Liver (tissue), 9 donors: Measurements from ENCODE around the gene TBC1D13. TPM values are rescaled to one million over a fixed set of nuclear protein-coding genes. Genes with fewer than 3 reads are reported as not detected.

Experiments
- DNase-seq: peaks from one replicate; pipeline ENCODE4 v3.0.0-alpha.2; 2017; ENCODE audit warnings: low spot score
- H3K27ac ChIP-seq, 2 donors: one replicate each; pipeline ENCODE4 v1.7.0; 2013; ENCODE audit warnings: inconsistent platforms in 2 of 2, low read length in 2 of 2, control low read depth in 1 of 2, low read depth in 1 of 2, mild to moderate bottlenecking in 1 of 2
- H3K27me3 ChIP-seq, 4 donors: one replicate each; pipeline versions ENCODE4 v1.6.1 to v1.7.0; 2013; ENCODE audit warnings: low read length in 3 of 4, inconsistent platforms in 1 of 4, mild to moderate bottlenecking in 1 of 4, moderate library complexity in 1 of 4; ENCODE audit not compliant: control insufficient read depth in 4 of 4, insufficient read depth in 4 of 4
- H3K36me3 ChIP-seq, 4 donors: one replicate each; pipeline versions ENCODE4 v1.6.1 to v1.7.0; 2013; ENCODE audit warnings: low read length in 3 of 4, mild to moderate bottlenecking in 3 of 4, low read depth in 1 of 4, moderate library complexity in 1 of 4; ENCODE audit not compliant: control insufficient read depth in 4 of 4, insufficient read depth in 3 of 4
- H3K4me1 ChIP-seq, 4 donors: one replicate each; pipeline versions ENCODE4 v1.6.1 to v1.7.0; 2013; ENCODE audit warnings: low read length in 3 of 4, mild to moderate bottlenecking in 3 of 4, moderate library complexity in 1 of 4; ENCODE audit not compliant: control insufficient read depth in 4 of 4, insufficient read depth in 4 of 4
- H3K4me3 ChIP-seq, 3 donors: one replicate each; pipeline versions ENCODE4 v1.6.1 to v1.7.0; 2013; ENCODE audit warnings: low read length in 3 of 3, control low read depth in 1 of 3, low read depth in 1 of 3, mild to moderate bottlenecking in 1 of 3
- H3K9ac ChIP-seq, 2 donors: one replicate each; pipeline ENCODE4 v1.7.0; 2013; ENCODE audit warnings: low read length in 2 of 2, mild to moderate bottlenecking in 2 of 2, moderate library complexity in 2 of 2, control low read depth in 1 of 2, low read depth in 1 of 2
- H3K9me3 ChIP-seq, 4 donors: one replicate each; pipeline versions ENCODE4 v1.6.1 to v1.7.0; 2013; ENCODE audit warnings: low read length in 3 of 4; ENCODE audit not compliant: control insufficient read depth in 4 of 4
- ATF3 ChIP-seq: IDR thresholded peaks from 2 replicates; pipeline ENCODE4 v1.6.1; 2016; ENCODE audit warnings: antibody characterized with exemption
- CTCF ChIP-seq: fragments of 150-350 bp; IDR thresholded peaks from 2 replicates; pipeline ENCODE4 v1.5.1; 2017; ENCODE audit warnings: improper control_type of control experiment, low read depth, low read length; ENCODE audit not compliant: missing input control
- EGR1 ChIP-seq, 2 donors: IDR thresholded peaks; 2 replicates each; pipeline ENCODE4 v1.6.1; 2016 to 2018; ENCODE audit warnings: antibody characterized with exemption in 2 of 2, low read depth in 2 of 2
- FOXA1 ChIP-seq: IDR thresholded peaks from 2 replicates; pipeline ENCODE4 v1.6.1; 2016; ENCODE audit warnings: antibody characterized with exemption
- FOXA2 ChIP-seq: IDR thresholded peaks from 2 replicates; pipeline ENCODE4 v1.6.1; 2016; ENCODE audit warnings: antibody characterized with exemption
- GABPA ChIP-seq, 2 donors: IDR thresholded peaks in 1 of 2; conservative IDR thresholded peaks in 1 of 2; 2 replicates each; pipeline ENCODE4 v1.6.1; 2016; ENCODE audit warnings: antibody characterized with exemption in 2 of 2, mild to moderate bottlenecking in 1 of 2, moderate library complexity in 1 of 2
- HNF4G ChIP-seq: IDR thresholded peaks from 2 replicates; pipeline ENCODE4 v1.6.1; 2016; ENCODE audit warnings: antibody characterized with exemption
- JUND ChIP-seq, 2 donors: IDR thresholded peaks; 2 replicates each; pipeline ENCODE4 v1.6.1; 2016; ENCODE audit warnings: antibody characterized with exemption in 2 of 2
- MAX ChIP-seq: IDR thresholded peaks from 2 replicates; pipeline ENCODE4 v1.6.1; 2016; ENCODE audit warnings: antibody characterized with exemption
- NR2F2 ChIP-seq: IDR thresholded peaks from 2 replicates; pipeline ENCODE4 v1.6.1; 2016; ENCODE audit warnings: antibody characterized with exemption
- RAD21 ChIP-seq, 2 donors: IDR thresholded peaks; 2 replicates each; pipeline ENCODE4 v1.6.1; 2016; ENCODE audit warnings: antibody characterized with exemption in 2 of 2, mild to moderate bottlenecking in 2 of 2
- REST ChIP-seq: IDR thresholded peaks from 2 replicates; pipeline ENCODE4 v1.6.1; 2016; ENCODE audit warnings: antibody characterized with exemption, mild to moderate bottlenecking
- RXRA ChIP-seq, 2 donors: IDR thresholded peaks; 2 replicates each; pipeline ENCODE4 v1.6.1; 2017 to 2018; ENCODE audit warnings: antibody characterized with exemption in 2 of 2, mild to moderate bottlenecking in 1 of 2
- SP1 ChIP-seq: IDR thresholded peaks from 2 replicates; pipeline ENCODE4 v1.6.1; 2018; ENCODE audit warnings: antibody characterized with exemption, mild to moderate bottlenecking
- TAF1 ChIP-seq: conservative IDR thresholded peaks from 2 replicates; pipeline ENCODE4 v1.6.1; 2016; ENCODE audit warnings: antibody characterized with exemption, mild to moderate bottlenecking
- YY1 ChIP-seq: IDR thresholded peaks from 2 replicates; pipeline ENCODE4 v1.6.1; 2016; ENCODE audit warnings: antibody characterized with exemption, mild to moderate bottlenecking
- ZBTB33 ChIP-seq: IDR thresholded peaks from 2 replicates; pipeline ENCODE4 v1.6.1; 2016; ENCODE audit warnings: antibody characterized with exemption
- WGBS: extraction: QIAGEN DNeasy Blood & Tissue Kit; methylation state at CpG from one replicate; pipeline ENCODE4 v1.1.7; 2013; 5-methylcytosine and 5-hydroxymethylcytosine counted together
- polyA plus RNA-seq, 2 donors: library from polyadenylated mRNA; stranded (reverse) in 1 of 2; unstranded in 1 of 2; fragments of 200-250 nt in 1 of 2; fragments of >200 nt in 1 of 2; fragmentation: Nextera tagmentation in 1 of 2; extraction: Ambion mirVana in 1 of 2; gene quantifications; one replicate each; pipeline versions ENCODE4 v1.2.1 to v1.2.3, GENCODE V29; 2013 to 2015
- total RNA-seq, 2 donors: library from RNA; depleted of rRNA; stranded (reverse); fragments of >200 nt; gene quantifications; one replicate each; pipeline ENCODE4 v1.2.3, GENCODE V29; 2014
- donor health status: healthy.
- donor health status: healthy.
- donor health status: healthy.
- donor health status: healthy.
- donor health status: healthy.

The TBC1D13 gene
- total and polyA plus RNA-seq, 4 donors, result 6.3 to 11.7 (median 8.0) TPM

GRCh38 chr9:128800061-128800460 is 13.0 kb downstream of the TBC1D13 start:
- no peaks in the 10 kb centered on the region for H3K27me3 ChIP-seq
- H3K27ac ChIP-seq, result no peak overlapping the region
- 96% methylated on average over 7 of the region's 7 CpGs for WGBS
- H3K9me3 ChIP-seq, result no peaks in the 10 kb centered on the region
- no peak for DNase-seq
- TF ChIP-seq JUND (IDR thresholded peaks at IDR 0.05) (no peak), EGR1 (IDR thresholded peaks at IDR 0.05; ENCODE audit: low read depth in 2 of 2) (no peak), SP1 (no peak), YY1 (no peak), FOXA2 (no peak)
- H3K36me3 ChIP-seq, result peaks cover 13 to 59% (median 41%) of the 10 kb centered on the region in 4 donors
- H3K4me3 ChIP-seq, result no peak overlapping the region
- no peaks in the 10 kb centered on the region for H3K4me1 ChIP-seq
- H3K9ac ChIP-seq, result no peak overlapping the region

- peaks cover 22 to 72% (median 46%) of the 10 kb centered on the region in 4 donors for H3K36me3 ChIP-seq
- DNase-seq, result no peak
- H3K9ac ChIP-seq, result no peak overlapping the region
- H3K9me3 ChIP-seq, result no peaks in the 10 kb centered on the region
- no peak overlapping the region for H3K27ac ChIP-seq
- no peak overlapping the region for H3K4me3 ChIP-seq
- 96% methylated on average over 4 of the region's 4 CpGs for WGBS
- no peaks in the 10 kb centered on the region for H3K4me1 ChIP-seq
- H3K27me3 ChIP-seq, result no peaks in the 10 kb centered on the region
- no peak for TF ChIP-seq YY1
- TF ChIP-seq ZBTB33, result no peak
- no peak for TF ChIP-seq RXRA (IDR thresholded peaks at IDR 0.05)
- TF ChIP-seq REST, result no peak
- TF ChIP-seq FOXA1, result no peak
- TF ChIP-seq SP1, result no peak
- no peak for TF ChIP-seq EGR1 (IDR thresholded peaks at IDR 0.05; ENCODE audit: low read depth in 2 of 2)
- TF ChIP-seq HNF4G, result no peak
- no peak for TF ChIP-seq FOXA2
Observed at GRCh38 chr9:128802482-128802881, 15.4 kb downstream of the TBC1D13 start.

GRCh38 chr9:128805661-128806060 is 18.6 kb downstream of the TBC1D13 start:
- Histone ChIP-seq H3K4me3 (no peak overlapping the region), H3K36me3 (peaks cover 31 to 63% (median 36%) of the 10 kb centered on the region in 4 donors), H3K27ac (no peak overlapping the region), H3K9me3 (no peaks in the 10 kb centered on the region), H3K27me3 (no peaks in the 10 kb centered on the region), H3K9ac (no peak overlapping the region), H3K4me1 (no peaks in the 10 kb centered on the region)
- 93% methylated on average over 14 of the region's 14 CpGs for WGBS
- no peak for DNase-seq
- TF ChIP-seq RAD21 (IDR thresholded peaks at IDR 0.05), result no peak
- no peak for TF ChIP-seq HNF4G
- TF ChIP-seq MAX, result no peak
- TF ChIP-seq RXRA (IDR thresholded peaks at IDR 0.05), result no peak
- no peak for TF ChIP-seq GABPA (IDR thresholded peaks at IDR 0.05 in 1 of 2, conservative IDR thresholded peaks at IDR 0.05 in 1 of 2)
- no peak for TF ChIP-seq YY1
- no peak for TF ChIP-seq NR2F2
- TF ChIP-seq EGR1 (IDR thresholded peaks at IDR 0.05; ENCODE audit: low read depth in 2 of 2), result no peak
- no peak for TF ChIP-seq ATF3
- no peak for TF ChIP-seq SP1
- no peak for TF ChIP-seq CTCF
- TF ChIP-seq TAF1, result no peak
- no peak for TF ChIP-seq FOXA1
- no peak for TF ChIP-seq REST
